Airway epithelial cell (primary cell): ENCODE data around the gene ABT1. TPM values are rescaled to one million over a fixed set of nuclear protein-coding genes. Genes with fewer than 3 reads are reported as not detected.

Experiments
- total RNA-seq: library from RNA; depleted of rRNA; stranded (reverse); fragments of >200 nt; gene quantifications from 2 replicates; pipeline ENCODE4 v1.2.3, GENCODE V29; 2015

Gene ABT1
- total RNA-seq, result 14.1 and 20.0 TPM in 2 replicates

DNA sequence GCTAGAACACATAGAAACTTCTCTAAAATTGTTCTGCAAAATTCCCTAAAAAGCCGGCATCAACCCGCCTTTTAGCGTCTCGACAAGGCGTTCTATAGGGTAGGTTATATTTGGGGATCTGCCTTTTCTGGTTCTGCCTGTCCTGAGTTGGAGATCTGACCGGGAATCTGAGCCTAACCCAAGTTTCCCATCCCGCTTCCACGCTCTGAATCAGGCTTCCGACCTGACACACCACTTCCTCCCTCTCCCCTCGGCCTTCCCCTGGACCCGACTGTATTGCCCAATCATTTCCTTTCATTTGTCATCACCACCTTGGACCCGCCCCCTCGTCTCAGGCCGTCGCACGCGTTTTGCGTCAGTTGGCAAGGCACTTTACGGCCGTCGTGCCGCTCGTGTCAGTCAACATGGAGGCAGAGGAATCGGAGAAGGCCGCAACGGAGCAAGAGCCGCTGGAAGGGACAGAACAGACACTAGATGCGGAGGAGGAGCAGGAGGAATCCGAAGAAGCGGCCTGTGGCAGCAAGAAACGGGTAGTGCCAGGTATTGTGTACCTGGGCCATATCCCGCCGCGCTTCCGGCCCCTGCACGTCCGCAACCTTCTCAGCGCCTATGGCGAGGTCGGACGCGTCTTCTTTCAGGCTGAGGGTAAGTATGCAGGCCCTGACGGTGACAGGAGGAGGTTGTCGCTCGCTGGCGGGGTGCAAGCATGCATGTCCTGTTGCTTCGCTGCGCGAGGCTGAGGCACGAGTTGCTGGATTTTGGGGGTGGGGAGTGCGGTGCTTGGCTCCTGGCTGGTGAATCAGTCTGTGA lies at the start of gene ABT1:
TSS of gene ABT1 (plus strand) at position 375 of the 810 bp plus-strand sequence. CDS start at position 405, 30 bp downstream.

Other genes starting within 250 kb of the ABT1 start
- 6.4 and 7.5 TPM in 2 replicates for gene BTN3A2, start 231.8 kb upstream of the ABT1 start, total RNA-seq
- 4.0 and 6.3 TPM in 2 replicates for gene BTN2A2, start 213.8 kb upstream of the ABT1 start, total RNA-seq
- 4.7 and 6.2 TPM in 2 replicates for gene BTN3A1, start 194.7 kb upstream of the ABT1 start, total RNA-seq
- gene BTN3A3, start 156.4 kb upstream of the ABT1 start, total RNA-seq, result 1.4 TPM in 2 replicates
- gene BTN2A1, start 139.0 kb upstream of the ABT1 start, total RNA-seq, result 3.5 and 3.7 TPM in 2 replicates
- gene BTN1A1, start 96.7 kb upstream of the ABT1 start, total RNA-seq, result not detected in 2 replicates
- 49.7 and 62.7 TPM in 2 replicates for gene HMGN4, start 58.6 kb upstream of the ABT1 start, total RNA-seq
- 5.2 and 6.7 TPM in 2 replicates for gene ZNF322, start 62.8 kb downstream of the ABT1 start, total RNA-seq